HFF-Myc (cell line): ENCODE measurements around the gene NMNAT2.

ENCODE experiments used
- DNase-seq: peaks from one replicate; pipeline ENCODE4 v3.0.0-alpha.2; 2011; ENCODE audit warnings: low read depth; ENCODE audit errors: extremely low read depth
- H3K4me3 ChIP-seq: replicated peaks from 2 replicates; pipeline ENCODE4 v1.5.1; 2011; ENCODE audit warnings: low read depth, mild to moderate bottlenecking, control low read depth, low read length
- TF ChIP-seq, protein P1 (sequence below): IDR thresholded peaks from 2 replicates; pipeline ENCODE4 v1.5.1; 2012; ENCODE audit warnings: mild to moderate bottlenecking, low read depth, low read length, control low read depth; ENCODE audit errors: missing control alignments

NMNAT2 gene

DNA sequence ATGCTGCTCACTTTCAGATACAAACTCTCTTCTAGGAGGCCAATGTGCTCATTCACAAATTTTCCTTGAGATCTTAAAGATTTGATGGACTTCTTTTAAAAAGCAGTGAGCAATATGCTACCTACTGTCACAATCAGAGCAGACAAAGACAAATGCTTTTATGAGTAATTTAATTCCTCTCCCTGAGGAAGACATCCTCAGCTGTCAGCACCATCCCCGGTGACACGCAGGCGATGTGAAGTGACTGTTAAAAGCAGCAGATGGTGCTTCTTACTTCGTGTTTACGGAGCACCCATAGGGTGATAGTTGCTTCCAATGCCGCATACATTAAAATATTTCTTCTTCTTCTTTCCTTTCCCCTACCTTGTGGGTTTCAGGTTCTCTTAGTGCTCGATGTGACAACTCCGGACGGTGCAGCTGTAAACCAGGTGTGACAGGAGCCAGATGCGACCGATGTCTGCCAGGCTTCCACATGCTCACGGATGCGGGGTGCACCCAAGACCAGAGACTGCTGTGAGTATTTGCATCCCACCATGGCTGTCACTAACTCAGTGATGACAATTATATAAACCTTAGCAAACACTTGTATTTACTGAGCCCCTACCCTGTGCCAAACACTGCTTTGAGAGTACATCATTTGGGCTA is 203.0 kb downstream of the NMNAT2 start:
- DNase-seq = no peak
- TF ChIP-seq, protein P1, sequence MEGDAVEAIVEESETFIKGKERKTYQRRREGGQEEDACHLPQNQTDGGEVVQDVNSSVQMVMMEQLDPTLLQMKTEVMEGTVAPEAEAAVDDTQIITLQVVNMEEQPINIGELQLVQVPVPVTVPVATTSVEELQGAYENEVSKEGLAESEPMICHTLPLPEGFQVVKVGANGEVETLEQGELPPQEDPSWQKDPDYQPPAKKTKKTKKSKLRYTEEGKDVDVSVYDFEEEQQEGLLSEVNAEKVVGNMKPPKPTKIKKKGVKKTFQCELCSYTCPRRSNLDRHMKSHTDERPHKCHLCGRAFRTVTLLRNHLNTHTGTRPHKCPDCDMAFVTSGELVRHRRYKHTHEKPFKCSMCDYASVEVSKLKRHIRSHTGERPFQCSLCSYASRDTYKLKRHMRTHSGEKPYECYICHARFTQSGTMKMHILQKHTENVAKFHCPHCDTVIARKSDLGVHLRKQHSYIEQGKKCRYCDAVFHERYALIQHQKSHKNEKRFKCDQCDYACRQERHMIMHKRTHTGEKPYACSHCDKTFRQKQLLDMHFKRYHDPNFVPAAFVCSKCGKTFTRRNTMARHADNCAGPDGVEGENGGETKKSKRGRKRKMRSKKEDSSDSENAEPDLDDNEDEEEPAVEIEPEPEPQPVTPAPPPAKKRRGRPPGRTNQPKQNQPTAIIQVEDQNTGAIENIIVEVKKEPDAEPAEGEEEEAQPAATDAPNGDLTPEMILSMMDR = no peak
- no peak overlapping the region for H3K4me3 ChIP-seq

DNA sequence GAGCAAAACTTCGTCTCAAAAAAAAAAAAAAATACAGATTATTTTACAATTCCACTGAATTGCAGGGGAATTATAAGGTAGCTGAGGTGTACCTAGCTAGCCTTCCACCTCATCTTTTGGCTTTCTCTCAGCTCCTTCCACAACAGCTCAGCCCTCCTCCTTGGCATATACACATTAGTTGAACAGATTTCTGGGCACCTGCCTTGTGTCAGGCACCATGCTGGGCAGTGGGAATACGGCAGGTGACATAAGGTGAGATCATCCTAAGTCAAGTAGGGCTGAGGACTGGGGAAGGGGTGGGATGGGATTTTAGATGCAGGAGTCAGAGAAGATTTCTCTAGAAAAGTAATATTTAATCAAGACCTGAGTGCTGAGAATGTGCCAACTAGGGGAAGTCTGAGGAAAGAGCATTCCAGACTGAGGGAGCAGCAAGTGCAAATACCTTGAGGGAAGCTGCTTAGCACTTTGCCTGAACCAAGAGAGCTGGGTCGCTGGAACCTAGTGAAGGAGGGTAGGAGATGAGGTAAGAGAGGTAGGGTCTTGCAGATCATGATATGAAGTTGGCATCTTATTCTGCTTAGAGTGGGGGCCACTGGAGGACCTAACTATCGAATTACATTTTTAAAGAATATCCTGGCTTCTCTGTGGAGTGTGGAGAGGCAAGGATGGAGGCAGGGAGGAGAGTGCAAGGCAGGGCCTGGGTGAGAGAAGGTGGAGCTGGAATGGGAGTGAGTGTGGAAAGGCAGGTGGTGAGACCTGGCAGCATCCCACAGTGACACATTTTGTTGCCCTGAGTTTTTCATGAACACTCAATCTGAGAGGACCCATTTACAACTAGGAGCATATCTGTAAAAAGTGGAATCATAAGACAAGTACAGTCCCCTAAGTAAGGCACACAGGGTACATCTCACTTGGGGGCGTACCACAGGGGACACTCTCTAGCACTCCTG is 203.9 kb downstream of the NMNAT2 start:
- TF ChIP-seq, protein P1 = no peak
- no peak for DNase-seq
- H3K4me3 ChIP-seq = no peak overlapping the region

DNA sequence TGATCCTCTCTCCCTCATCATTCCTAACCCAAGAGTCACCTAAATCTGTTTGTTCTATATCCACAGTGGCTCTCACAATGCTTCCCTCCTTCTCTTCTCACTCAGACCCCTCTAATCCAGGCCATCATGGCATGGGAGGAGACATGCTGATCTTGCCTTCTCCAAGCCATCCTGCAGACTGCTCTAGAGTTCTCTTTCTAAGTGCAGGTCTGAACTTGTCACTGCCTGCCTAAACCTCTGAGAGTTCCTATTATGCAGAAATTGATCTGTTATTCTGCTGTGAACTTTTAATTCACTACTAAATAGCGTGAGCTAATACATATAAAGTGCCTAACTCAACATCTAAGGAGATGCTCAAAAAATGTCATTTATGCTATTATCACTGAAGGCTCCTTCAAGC is 205.3 kb downstream of the NMNAT2 start:
- TF ChIP-seq, protein P1 = no peak
- no peak overlapping the region for H3K4me3 ChIP-seq
- no peak for DNase-seq

DNA sequence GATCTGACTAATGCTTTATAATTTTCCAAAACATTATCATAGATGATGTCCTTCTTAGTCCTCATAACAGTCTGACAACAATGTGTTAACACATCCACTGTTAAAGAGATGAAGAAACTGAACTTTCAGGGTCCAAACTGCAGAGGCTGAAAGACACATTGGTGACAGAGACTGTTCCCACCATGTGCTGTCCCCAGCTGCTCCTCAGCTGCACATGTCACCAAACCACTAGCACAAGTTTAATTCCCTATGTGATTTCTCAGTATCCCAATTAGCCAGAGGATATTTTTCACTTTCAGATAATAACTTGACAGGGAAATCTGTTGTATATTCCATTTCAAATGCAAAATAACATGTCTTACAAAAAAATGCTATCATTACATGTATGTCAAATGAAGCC is 207.5 kb downstream of the NMNAT2 start:
- TF ChIP-seq, protein P1 = no peak
- no peak for DNase-seq
- no peak overlapping the region for H3K4me3 ChIP-seq

DNA sequence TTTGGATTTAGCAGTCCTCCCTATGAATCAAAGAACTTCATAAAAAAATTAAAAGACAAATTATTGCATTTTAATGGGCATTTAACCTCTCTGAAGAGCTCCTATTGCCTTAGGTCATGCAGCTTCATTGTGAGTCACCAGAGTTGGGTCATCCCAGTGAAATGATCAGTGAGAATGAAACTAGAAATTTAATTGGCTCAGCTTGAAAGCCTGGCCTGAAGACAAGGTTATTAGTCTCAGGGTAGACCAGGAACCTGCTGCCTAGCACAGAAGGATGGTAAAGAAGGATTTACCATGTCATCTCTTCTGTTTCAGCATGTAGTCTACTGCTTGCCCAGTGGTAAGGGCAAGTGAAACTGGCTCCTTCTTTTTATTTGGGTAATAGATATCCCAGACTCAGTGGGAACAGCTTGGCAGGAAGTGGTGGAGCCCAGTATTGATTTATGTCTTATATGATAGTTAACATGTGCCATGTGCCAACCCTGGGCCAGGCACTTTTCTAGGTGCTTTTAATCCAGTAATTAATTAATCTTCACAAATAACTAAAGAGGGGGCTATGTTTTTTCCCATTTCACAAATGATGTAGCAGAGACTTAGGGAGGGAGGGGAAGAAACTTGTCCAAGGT is 208.5 kb downstream of the NMNAT2 start:
- TF ChIP-seq, protein P1 = no peak
- DNase-seq = peak; percentile 62
- H3K4me3 ChIP-seq = no peak overlapping the region

DNA sequence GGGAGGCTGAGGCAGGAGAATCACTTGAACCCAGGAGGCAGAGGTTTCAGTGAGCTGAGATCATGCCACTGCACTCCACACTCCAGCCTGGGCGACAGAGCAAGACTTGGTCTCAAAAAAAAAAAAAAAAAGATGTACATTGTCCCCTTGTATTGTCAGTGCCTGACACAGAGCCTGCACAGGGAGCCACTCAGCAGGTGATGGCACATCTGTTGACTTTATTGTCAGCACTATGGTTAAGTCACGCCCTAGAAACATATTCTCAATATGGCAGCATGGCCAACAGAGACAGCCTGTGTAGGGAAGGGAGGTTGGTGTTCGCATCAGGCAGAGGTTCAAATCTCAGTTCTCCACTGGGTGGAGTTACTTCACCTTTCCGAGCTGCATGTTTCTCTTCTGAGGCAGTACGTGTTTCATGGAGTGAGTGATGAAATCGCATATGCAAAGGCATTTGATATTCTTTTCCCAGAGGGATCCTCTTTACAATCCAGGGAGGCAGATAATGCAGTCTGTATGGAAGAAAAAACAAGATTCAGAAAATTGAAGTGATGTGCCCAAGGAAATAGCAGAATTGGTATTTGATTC is 211.6 kb downstream of the NMNAT2 start:
- DNase-seq = no peak
- no peak overlapping the region for H3K4me3 ChIP-seq
- TF ChIP-seq, protein P1 = no peak
